Adipocyte (in vitro differentiated cells): ENCODE measurements around the gene LSP1.

Source experiments
- DNase-seq: peaks from one replicate; pipeline ENCODE4 v3.0.0-alpha.2; 2015; ENCODE audit warnings: low read depth
- H3K27me3 ChIP-seq: replicated peaks from 2 replicates; pipeline ENCODE4 v1.7.0; 2013; ENCODE audit warnings: mild to moderate bottlenecking, low read length, moderate library complexity; ENCODE audit not compliant: control insufficient read depth, insufficient read depth
- H3K36me3 ChIP-seq: 2 replicates; pipeline ENCODE4 v1.7.0; 2013; ENCODE audit warnings: low read length, mild to moderate bottlenecking, moderate library complexity; ENCODE audit not compliant: control insufficient read depth, insufficient read depth, severe bottlenecking
- H3K4me1 ChIP-seq: 2 replicates; pipeline ENCODE4 v1.7.0; 2013; ENCODE audit warnings: mild to moderate bottlenecking, low read length, moderate library complexity; ENCODE audit not compliant: control insufficient read depth, insufficient read depth
- H3K4me3 ChIP-seq: 2 replicates; pipeline ENCODE4 v1.7.0; 2013; ENCODE audit warnings: mild to moderate bottlenecking, low read length, moderate library complexity
- H3K9ac ChIP-seq: 2 replicates; pipeline ENCODE4 v1.7.0; 2013; ENCODE audit warnings: mild to moderate bottlenecking, low read length, moderate library complexity
- H3K9me3 ChIP-seq: 2 replicates; pipeline ENCODE4 v1.7.0; 2013; ENCODE audit warnings: mild to moderate bottlenecking, low read length, moderate library complexity; ENCODE audit not compliant: control insufficient read depth

The LSP1 gene

GRCh38 chr11:1927848-1928469, 75.1 kb downstream of the LSP1 start:
- no peak for DNase-seq
- no peaks in the 10 kb centered on the region for H3K27me3 ChIP-seq

DNA sequence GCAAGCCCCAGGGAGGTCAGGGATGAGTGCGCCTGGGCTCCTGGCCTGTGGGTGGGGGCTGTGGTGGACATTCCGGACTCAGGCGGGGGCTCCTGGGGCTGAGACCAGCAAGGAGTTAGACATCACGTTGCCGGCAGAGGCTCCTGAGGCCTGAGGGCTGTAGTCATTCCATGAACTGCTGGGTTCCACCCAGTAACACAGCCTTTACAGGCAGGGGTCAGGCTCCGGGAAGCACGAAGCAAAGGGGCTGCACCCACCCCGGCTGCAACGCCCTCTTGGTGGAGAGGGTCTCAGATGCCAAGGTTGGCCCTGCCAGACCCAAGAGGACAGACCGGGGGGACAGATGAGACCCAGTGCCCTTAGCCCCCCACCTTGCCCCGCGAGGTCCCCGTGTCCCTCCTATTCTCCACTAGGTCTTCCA, 75.6 kb downstream of the LSP1 start:
- no peak for DNase-seq
- H3K4me3 ChIP-seq = no peak overlapping the region
- no peaks in the 10 kb centered on the region for H3K36me3 ChIP-seq
- no peaks in the 10 kb centered on the region for H3K27me3 ChIP-seq
- H3K4me1 ChIP-seq = peaks cover 43% of the 10 kb centered on the region
- no peaks in the 10 kb centered on the region for H3K9me3 ChIP-seq
- peak overlapping the region; percentile 73 for H3K9ac ChIP-seq

More at GRCh38 chr11:1927848-1928469, 75.1 kb downstream of the LSP1 start:
- Histone ChIP-seq H3K4me1 (peaks cover 43% of the 10 kb centered on the region), H3K36me3 (no peaks in the 10 kb centered on the region), H3K4me3 (no peak overlapping the region), H3K9ac (peak overlapping the region; percentile 73), H3K9me3 (no peaks in the 10 kb centered on the region)

- H3K9ac ChIP-seq = peak overlapping the region; percentile 73
- no peak for DNase-seq
- H3K4me1 ChIP-seq = peaks cover 43% of the 10 kb centered on the region
- H3K9me3 ChIP-seq = no peaks in the 10 kb centered on the region
- H3K36me3 ChIP-seq = no peaks in the 10 kb centered on the region
- H3K27me3 ChIP-seq = no peaks in the 10 kb centered on the region
- H3K4me3 ChIP-seq = no peak overlapping the region
These were observed 76.1 kb downstream of the LSP1 start for GRCh38 chr11:1928891-1929541.

GRCh38 chr11:1929621-1930461, 77.0 kb downstream of the LSP1 start:
- H3K9me3 ChIP-seq = no peaks in the 10 kb centered on the region
- peak overlapping the region; percentile 72 for H3K9ac ChIP-seq
- no peak for DNase-seq

DNA sequence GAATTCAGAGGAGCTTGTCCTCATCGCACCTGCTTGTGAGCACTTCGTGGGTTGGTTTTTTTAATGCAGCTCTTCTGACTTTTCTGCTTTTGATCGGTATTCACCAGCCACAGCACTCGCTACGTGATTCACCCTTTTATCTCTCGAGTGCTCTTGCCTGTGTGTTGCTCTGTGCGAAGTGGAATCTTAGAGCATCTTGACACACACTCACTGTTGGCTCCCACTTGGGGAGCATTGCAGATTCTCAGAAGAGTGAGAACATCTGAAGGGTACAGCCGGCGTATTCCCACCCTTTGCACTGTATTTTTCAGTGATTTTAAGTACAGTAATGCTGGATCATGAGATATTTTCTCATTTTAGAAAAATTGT, 77.6 kb downstream of the LSP1 start:
- H3K36me3 ChIP-seq = no peaks in the 10 kb centered on the region
- H3K4me1 ChIP-seq = peaks cover 43% of the 10 kb centered on the region
- peak overlapping the region; percentile 72 for H3K9ac ChIP-seq
- no peak for DNase-seq
- H3K9me3 ChIP-seq = no peaks in the 10 kb centered on the region
- no peaks in the 10 kb centered on the region for H3K27me3 ChIP-seq
- H3K4me3 ChIP-seq = no peak overlapping the region

More at GRCh38 chr11:1929621-1930461, 77.0 kb downstream of the LSP1 start:
- peaks cover 43% of the 10 kb centered on the region for H3K4me1 ChIP-seq
- no peaks in the 10 kb centered on the region for H3K27me3 ChIP-seq
- H3K4me3 ChIP-seq = no peak overlapping the region
- no peaks in the 10 kb centered on the region for H3K36me3 ChIP-seq

- DNase-seq = peak; percentile 44
- Histone ChIP-seq H3K36me3 (no peaks in the 10 kb centered on the region), H3K4me3 (peak overlapping the region; percentile 46), H3K27me3 (no peaks in the 10 kb centered on the region), H3K9ac (peak overlapping the region; percentile 72), H3K9me3 (no peaks in the 10 kb centered on the region), H3K4me1 (peaks cover 43% of the 10 kb centered on the region)
These were observed 78.6 kb downstream of the LSP1 start for GRCh38 chr11:1931341-1932104.

DNA sequence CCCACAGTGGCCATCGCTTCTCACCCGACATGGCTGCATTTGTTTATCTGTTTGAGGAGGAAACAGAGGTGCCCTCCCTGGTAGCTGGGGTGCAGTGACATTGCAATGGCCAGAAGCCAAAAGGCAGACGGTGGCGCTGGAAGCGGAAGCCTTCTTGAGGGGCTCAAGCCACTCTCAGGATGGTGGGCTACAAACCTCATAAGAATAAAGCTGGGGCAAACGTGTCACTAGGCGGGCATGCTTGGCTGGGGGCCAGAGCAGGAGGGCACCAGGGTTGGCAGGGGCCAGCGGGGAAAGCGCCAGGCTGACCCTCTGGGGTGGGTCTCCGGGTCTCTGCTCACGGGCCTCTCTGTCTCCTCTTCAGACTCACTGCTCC, 79.2 kb downstream of the LSP1 start:
- H3K27me3 ChIP-seq = no peaks in the 10 kb centered on the region
- H3K9me3 ChIP-seq = no peaks in the 10 kb centered on the region
- H3K36me3 ChIP-seq = no peaks in the 10 kb centered on the region
- H3K9ac ChIP-seq = peak overlapping the region; percentile 72
- H3K4me1 ChIP-seq = peaks cover 39% of the 10 kb centered on the region
- DNase-seq = no peak
- peak overlapping the region; percentile 46 for H3K4me3 ChIP-seq

DNA sequence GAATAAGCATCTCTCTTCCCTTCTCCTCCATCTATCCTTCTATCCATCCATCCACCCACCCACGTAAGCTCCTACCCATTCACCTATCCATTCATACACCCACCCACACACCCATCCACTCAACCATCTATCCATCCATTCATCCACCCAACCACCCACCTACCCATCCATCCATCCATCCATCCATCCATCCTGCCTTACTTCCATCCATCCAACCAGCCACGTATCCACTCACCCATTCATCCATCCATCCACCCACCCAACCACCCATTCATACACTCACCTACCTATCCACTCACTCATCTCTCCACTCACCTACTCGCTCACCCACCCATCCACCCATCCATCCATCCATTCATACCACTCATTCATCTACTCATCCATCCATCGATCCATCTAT, 79.8 kb downstream of the LSP1 start:
- H3K27me3 ChIP-seq = no peaks in the 10 kb centered on the region
- H3K36me3 ChIP-seq = no peaks in the 10 kb centered on the region
- peaks cover 34% of the 10 kb centered on the region for H3K4me1 ChIP-seq
- no peak for DNase-seq
- H3K9me3 ChIP-seq = no peaks in the 10 kb centered on the region
- H3K4me3 ChIP-seq = no peak overlapping the region
- H3K9ac ChIP-seq = no peak overlapping the region

- H3K9ac ChIP-seq = no peak overlapping the region
- DNase-seq = no peak
- peaks cover 27% of the 10 kb centered on the region for H3K4me1 ChIP-seq
- no peaks in the 10 kb centered on the region for H3K27me3 ChIP-seq
- no peak overlapping the region for H3K4me3 ChIP-seq
- H3K9me3 ChIP-seq = no peaks in the 10 kb centered on the region
- no peaks in the 10 kb centered on the region for H3K36me3 ChIP-seq
These were observed 80.8 kb downstream of the LSP1 start for GRCh38 chr11:1933416-1934334.

GRCh38 chr11:1934335-1935155, 81.7 kb downstream of the LSP1 start:
- DNase-seq = no peak
- peaks cover 27% of the 10 kb centered on the region for H3K4me1 ChIP-seq
- H3K27me3 ChIP-seq = no peaks in the 10 kb centered on the region
- no peaks in the 10 kb centered on the region for H3K36me3 ChIP-seq
- no peak overlapping the region for H3K4me3 ChIP-seq
- no peak overlapping the region for H3K9ac ChIP-seq
- no peaks in the 10 kb centered on the region for H3K9me3 ChIP-seq
